ENCODE results near the gene USP7.
"Not testable (repeated sequence)": the region's sequence is repeated elsewhere in the genome, so short reads cannot be mapped to it uniquely, and the experiment has no call there.

Gene USP7

GRCh38 chr16:8971416-8971815 is 7.7 kb upstream of the USP7 start:
- DNase-seq: no peak

- DNase-seq: not testable (repeated sequence)
Measured at GRCh38 chr16:8969202-8969897, 5.6 kb upstream of the USP7 start.

- DNase-seq: not testable (repeated sequence)
Measured at GRCh38 chr16:8968054-8968453, 4.3 kb upstream of the USP7 start.

GRCh38 chr16:8967132-8967821 is 3.6 kb upstream of the USP7 start:
- no peak for DNase-seq

- DNase-seq: no peak
Measured at GRCh38 chr16:8966817-8967131, 3.1 kb upstream of the USP7 start.

- no peak for DNase-seq
Measured at GRCh38 chr16:8964462-8964861, 756 bp upstream of the USP7 start.

GRCh38 chr16:8963010-8963820 is 491 bp downstream of the USP7 start:
- DNase-seq: no peak

GRCh38 chr16:8962393-8963009 is 1.2 kb downstream of the USP7 start:
- no peak for DNase-seq

- no peak for DNase-seq
Measured at GRCh38 chr16:8961811-8962390, 1.8 kb downstream of the USP7 start.

- no peak for DNase-seq
Measured at GRCh38 chr16:8960788-8961109, 3.0 kb downstream of the USP7 start.

GRCh38 chr16:8959921-8960787 is 3.6 kb downstream of the USP7 start:
- no peak for DNase-seq

- no peak for DNase-seq
Measured at GRCh38 chr16:8958344-8959167, 5.2 kb downstream of the USP7 start.

- DNase-seq: no peak
Measured at GRCh38 chr16:8957509-8958157, 6.1 kb downstream of the USP7 start.

- no peak for DNase-seq
Measured at GRCh38 chr16:8957063-8957397, 6.7 kb downstream of the USP7 start.

- DNase-seq: no peak
Measured at GRCh38 chr16:8956265-8957062, 7.2 kb downstream of the USP7 start.

GRCh38 chr16:8955828-8956227 is 7.9 kb downstream of the USP7 start:
- no peak for DNase-seq

GRCh38 chr16:8953064-8953463 is 10.6 kb downstream of the USP7 start:
- no peak for DNase-seq

- no peak for DNase-seq
Measured at GRCh38 chr16:8952281-8952751, 11.4 kb downstream of the USP7 start.

- no peak for DNase-seq
Measured at GRCh38 chr16:8951447-8952280, 12.0 kb downstream of the USP7 start.

All from NCI-H1105 treated with DMSO at 0.1 percent for 48 hours (cell line).